GM21515 (cell line): Measurements from ENCODE around the gene CLIP1.
"Not testable (repeated sequence)": the region's sequence is repeated elsewhere in the genome, so short reads cannot be mapped to it uniquely, and the experiment has no call there.

Source experiments
- ATAC-seq: cut with Tn5 transposase; IDR thresholded peaks from one replicate; pipeline ENCODE4 v1.9.1; 2021; ENCODE audit not compliant: unreplicated experiment

Gene CLIP1

DNA sequence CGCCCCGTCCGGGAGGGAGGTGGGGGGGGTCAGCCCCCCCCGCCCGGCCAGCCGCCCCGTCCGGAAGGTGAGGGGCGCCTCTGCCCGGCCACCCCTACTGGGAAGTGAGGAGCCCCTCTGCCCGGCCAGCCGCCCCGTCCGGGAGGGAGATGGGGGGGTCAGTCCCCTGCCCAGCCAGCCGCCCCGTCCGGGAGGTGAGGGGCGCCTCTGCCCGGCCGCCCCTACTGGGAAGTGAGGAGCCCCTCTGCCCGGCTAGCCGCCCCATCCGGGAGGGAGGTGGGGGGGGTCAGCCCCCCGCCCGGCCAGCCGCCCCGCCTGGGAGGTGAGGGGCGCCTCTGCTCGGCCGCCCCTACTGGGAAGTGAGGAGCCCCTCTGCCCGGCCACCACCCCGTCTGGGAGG is 64.9 kb downstream of the CLIP1 start:
- ATAC-seq = not testable (repeated sequence)

DNA sequence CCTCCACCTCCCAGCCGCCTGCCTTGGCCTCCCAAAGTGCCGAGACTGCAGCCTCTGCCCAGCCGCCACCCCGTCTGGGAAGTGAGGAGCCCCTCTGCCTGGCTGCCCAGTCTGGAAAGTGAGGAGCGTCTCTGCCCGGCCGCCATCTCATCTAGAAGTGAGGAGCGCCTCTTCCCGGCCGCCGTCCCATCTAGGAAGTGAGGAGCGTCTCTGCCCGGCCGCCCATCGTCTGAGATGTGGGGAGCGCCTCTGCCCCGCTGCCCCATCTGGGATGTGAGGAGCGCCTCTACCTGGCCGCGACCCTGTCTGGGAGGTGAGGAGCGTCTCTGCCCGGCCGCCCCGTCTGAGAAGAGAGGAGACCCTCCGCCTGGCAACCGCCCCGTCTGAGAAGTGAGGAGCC is 65.5 kb downstream of the CLIP1 start:
- ATAC-seq = not testable (repeated sequence)

DNA sequence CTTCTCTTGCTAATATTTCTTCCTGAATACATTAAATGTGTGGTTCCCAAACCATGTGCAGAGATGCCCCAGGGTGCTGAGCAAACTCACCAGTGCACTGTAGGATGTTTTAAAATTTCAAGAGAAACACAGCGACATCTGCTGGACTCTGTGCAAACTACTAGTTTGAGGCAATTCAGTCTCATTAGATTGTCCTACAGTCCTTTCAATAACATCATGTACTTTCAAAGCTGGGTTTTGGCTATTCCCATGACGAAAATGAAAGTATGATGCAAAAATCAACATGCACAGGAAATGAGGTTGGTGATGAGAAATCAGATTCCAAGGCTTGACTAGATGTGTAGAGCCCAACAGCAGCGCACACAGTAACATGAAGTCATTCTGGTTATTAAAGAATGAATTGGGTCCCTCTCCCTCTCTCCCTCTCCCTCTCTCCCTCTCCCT is 66.3 kb downstream of the CLIP1 start:
- ATAC-seq = no peak

DNA sequence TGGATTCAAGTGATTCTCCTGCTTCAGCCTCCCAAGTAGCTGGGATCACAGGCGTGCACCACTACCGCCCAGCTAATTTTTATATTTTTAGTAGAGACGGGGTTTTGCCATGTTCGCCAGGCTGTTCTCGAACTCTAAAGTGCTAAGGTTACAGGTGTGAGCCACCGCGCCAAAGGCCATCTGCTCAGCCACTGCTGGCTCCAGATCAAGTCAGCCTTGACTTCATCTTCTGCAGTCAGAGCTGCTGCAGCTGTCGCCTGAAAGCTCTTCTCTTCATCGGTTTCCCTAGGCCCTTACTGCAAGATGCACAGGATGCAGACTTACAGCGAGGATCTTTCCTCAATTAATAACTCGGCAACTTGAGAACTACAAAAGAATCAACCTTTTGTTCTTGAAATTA is 66.8 kb downstream of the CLIP1 start:
- ATAC-seq = no peak

DNA sequence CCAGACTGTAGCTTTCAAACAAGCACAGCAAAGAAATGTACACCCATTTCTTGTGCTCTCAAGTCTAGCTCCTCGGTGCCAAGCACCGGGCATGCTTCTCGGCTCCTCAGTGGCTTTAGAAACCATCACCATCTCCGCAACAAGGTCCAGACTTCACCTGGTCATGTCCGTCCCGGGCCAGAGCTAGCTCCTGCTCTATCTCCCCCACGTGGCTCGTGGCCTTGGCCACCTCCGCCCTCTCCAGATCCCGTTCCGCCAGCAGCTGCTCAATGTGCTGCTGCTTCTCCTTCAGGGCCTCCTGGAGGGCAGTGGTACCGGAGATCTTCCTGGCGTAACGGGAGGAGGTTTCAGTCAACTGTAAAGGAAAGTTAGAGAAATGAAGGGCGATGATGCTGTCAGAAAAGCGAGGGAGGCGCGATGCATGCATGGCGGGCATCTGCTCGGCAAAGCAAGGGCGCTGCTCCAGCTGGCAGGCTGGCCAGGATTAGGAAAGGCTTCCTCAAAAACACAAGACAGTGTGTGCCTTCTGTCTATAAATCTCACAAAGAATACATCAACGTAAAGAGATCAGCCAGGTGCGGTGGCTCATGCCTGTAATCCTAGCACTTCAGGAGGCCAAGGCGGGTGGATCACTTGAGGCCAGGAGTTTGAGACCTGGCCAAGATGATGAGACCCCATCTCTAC is 67.4 kb downstream of the CLIP1 start:
- ATAC-seq = no peak

DNA sequence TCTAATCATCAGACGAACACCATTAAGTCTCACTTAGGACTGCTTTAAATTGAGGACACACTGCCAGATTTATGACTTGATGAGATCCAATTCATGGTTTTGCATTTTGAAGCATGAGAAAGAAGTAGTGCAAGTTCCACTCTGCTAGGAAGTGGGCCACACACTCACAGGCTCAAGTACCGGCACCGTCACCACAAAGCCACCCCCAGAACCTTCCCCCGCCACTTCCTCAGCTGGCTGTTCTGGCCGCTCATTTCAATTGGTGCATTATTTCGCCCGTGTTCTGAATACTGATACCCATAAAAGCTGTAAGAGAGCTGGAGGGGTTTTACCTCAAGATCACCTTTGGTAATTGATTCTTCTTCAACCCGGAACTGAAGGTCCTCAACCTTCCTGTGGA is 70.1 kb downstream of the CLIP1 start:
- no peak for ATAC-seq

DNA sequence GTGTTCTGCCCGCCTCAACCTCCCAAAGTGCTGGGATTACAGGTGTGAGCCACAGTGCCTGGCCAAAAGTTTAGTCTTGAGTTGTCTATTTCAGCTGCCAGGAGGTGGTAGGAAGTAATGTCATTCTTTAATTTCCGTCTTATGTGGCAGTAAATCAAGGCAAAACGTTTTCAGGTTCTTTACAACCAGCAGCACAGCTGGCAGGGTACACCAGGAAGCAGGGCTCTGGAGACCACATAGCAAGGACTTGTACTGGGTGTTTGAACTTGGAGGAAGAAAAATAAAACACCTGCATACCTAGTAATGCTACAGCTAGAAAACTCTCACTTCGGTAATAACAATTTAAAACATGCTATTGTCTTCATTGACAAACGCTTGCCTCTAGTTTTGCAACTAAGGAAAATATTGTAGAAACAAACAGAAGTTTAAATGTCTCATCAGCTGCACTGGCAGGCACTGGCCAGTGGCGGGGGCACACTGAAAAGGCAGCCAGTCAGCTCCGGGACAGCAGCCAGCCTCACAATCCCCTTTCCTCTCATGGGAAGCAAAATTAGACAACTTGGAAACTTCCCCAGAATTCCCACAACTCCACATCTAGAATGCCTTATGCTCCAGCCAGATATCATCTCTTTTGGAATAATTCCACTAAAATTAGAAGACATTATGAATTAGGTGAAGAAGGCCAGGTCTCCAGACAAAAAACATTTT is 72.2 kb downstream of the CLIP1 start:
- ATAC-seq = no peak

DNA sequence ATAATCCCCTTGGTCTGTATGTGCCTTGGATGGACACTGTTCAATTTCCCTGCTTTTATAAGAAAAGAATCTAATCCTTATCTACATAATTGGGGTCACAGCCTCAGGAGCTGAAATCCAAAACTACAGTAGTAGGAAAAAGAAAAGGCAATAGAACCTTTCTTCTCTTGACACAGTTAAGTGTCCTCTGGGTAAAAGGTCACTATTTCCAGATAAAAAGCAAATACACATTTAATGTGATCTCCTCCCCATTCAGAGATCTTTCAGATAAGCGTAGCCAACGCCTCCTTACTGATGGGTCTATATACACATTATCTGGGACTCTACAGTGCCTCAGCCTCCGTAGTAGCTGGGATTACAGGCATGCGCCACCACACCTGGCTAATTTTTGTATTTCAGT is 73.4 kb downstream of the CLIP1 start:
- no peak for ATAC-seq

DNA sequence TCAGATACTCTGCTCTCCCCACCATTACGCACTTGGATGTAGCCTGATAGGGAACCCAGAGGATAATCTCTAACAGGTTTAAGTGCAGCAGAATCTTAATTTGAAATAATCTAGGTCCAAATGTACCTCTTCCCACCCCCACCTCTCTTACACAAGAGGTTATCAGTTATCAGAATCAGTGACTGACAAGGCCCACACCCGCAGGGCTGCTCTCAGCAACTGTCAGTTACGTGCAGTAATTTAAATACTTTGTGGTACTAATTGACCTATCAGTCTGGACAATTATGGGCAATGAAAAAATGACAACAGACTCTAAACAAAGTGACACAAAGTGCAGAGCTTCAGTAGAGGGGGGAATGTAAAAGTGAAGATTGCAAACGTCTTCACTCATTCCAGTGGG is 74.0 kb downstream of the CLIP1 start:
- ATAC-seq = no peak

DNA sequence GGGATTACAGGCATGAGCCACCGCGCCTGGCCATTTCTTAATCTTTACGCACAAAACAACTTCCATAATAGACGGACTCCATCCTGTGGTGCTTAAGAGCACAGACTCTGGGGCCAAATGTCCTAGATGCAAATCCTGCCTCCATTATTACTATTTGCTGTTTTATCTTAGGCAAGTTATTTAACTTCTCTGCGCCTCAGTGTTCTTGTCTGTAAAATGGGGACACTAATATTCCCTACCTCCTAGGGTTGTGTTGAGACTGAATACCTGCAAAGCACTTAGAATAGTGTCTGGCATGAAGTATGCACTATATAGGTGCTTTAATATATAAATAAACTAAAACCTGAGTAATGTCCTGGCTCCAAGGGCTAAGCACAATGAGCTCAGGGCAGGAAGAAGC is 76.4 kb downstream of the CLIP1 start:
- no peak for ATAC-seq

DNA sequence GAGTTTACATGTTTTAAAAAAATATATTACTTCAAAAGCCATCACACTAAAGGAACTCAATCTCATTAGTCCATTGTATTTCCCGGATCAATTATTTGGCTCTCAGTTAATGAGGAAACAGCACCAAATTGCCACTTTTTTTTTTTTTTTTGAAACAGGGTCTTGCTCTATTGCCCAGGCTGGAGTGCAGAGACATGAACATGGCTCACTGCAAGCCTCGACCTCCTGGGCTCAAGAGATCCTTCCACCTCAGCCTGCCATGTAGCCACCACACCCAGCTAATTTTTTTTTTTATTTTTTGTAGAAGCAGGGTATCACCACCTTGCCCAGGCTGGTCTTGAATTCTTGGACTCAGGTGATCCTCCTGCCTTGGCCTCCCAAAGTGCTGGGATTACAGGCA is 77.4 kb downstream of the CLIP1 start:
- no peak for ATAC-seq

DNA sequence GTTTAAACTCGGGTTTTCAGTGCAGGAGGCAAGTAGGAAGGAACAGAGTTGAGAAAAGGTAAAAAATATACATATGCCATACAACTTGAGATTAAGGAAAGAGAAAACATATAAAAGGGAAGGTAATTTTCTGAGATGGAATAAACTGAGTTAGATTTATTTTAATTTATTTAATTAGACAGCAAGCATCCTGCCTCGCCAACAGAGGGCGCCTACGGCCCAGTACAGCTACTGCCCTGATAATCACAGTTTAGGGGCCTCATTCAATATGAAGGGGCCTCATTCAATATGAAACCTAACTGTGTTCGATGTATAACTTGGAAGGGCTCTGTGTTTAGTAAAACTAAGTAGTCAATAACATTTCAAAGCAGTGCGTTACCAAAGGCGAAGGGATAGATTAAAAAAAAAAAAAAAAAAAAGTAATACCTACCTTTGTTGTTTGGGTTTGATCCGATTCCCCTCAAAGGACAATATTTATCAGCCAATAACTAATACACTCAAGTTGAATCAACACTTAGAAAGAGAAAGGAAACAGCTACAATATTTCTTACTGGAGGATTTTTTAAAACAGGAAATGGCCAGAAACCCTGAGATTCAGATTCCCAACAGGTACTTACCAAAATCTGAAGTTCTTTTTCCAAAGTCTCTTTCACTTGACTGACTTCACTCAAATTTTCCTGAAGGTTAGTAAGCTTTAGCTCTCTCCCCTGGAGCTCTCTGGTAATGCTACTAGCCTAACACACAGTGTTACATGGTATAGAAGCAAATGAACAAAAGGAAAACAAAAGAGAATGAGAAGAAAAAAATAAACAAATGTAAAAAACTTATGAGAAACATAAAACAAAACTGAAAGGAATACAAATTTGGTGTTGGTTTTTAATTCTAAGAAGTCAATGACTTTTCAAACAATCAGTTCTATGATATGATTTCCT is 86.2 kb downstream of the CLIP1 start:
- ATAC-seq = no peak

DNA sequence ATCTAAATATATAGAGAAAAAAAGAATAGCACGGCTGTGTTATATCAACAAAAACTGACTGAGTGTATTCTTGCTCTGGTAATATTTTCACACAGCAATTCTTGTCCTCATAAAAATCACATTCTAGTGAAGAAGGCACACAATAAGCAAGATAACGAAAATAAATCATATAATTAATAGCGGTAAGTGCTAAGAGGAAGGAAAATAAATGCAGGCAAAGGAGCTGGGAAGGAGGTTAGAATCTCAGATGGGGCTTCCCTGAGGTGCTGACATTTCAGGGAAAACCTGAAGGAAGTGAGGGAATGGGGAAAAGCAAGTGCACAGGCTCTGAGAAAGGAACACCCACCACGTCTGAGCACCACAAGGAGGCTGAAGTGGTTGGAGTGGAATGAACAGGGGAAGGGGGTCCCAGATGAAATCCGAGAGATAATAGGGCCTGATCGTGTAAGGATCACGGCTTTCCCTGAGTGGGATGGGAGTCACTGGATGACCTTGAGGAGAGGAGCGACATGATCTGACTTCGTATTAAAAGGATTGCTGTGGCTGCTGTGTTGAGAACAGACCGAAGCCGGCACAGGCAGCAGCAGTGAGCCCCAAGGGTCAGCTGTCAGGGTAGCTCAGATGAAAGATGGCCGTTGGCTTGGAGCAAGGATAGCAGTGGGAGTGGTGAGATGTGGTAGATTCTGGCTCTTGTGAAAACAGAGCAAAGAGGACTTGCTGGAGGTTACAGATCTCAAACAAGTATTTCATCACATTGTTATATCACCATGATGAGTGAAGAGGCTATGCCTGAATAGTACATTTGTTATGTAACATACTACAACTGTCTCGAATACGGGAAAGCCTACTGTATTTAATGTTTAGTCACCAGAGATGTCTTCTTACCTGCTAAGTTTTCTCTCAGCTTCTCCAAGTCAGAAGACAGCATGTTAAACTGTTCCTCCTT is 89.1 kb downstream of the CLIP1 start:
- ATAC-seq = no peak

DNA sequence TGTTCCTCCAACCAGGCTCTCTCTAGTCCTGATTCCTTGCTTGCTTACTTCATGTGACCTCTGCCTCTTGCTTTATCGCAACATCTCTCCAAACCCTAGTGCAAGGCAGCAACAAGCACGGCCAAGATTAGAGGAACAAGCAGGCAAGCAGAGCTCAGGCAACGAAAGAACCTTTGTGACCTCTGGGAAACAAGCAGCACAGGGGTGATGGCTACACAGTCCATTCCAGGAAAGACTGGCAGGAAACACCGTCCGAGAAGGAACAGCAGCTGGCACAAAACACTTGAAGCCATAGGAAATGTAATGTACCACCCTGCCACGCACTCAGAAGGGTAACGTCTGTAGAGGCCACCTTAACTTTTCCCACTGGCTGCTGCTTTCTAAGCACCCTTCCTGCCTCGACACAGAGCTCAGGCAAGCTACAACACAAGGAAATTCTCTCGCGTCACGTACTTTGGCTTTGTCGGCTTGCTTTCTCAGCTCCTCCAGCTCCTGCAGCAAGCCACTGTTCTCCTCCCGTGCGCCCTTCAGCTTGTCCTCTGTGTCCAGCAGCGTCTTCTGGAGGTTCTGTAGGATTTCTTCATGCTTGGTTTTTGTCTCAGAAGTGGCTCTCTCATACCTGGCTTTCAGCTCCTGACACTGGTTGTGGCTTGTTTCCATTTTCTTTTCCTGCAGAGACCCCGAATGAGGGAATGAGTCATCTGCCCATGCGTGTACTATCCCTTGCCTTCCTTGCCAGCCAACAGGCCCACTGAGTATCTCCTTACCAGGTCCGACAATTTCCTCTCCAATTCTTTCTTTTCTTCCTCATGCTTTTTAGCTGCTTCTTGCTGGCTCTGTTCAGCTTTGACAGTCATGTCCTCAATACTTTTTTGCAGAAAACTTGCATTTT is 94.7 kb downstream of the CLIP1 start:
- ATAC-seq = no peak

DNA sequence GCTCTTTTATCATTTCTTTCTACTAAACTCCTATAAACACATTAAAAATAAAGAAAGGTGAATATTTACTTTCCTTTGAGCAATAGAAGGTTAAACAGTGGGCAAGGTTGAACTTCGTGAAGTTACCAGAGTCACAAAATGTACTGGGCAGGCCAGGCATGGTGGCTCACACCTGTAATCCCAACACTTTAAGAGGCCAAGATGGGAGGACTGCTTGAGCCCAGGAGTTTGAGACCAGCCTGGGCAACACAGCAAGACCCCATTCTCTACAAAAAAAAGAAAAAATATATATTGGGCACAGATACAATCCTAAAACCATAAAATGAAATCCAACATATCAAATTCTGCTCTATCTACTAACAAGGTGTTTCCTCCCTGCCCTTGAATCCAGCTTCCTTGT is 95.5 kb downstream of the CLIP1 start:
- ATAC-seq = no peak

DNA sequence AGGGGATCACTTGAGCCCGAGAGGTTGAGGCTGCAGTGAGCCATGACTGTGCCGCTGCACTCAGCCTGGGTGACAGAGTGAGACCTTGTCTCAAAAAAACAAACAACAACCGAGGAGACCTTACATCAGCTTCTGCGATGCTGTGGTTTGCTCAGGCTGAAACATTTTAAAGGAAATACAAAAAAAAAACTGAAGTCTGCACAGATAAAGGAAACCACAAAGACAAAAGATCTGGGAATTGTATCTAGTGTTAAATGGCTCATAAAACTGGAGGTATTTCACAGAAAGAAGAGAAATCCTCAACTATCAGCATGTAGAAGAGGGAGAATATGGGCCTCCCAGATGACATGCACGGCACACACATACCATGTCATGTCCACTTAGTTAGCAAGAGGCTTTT is 95.9 kb downstream of the CLIP1 start:
- no peak for ATAC-seq

DNA sequence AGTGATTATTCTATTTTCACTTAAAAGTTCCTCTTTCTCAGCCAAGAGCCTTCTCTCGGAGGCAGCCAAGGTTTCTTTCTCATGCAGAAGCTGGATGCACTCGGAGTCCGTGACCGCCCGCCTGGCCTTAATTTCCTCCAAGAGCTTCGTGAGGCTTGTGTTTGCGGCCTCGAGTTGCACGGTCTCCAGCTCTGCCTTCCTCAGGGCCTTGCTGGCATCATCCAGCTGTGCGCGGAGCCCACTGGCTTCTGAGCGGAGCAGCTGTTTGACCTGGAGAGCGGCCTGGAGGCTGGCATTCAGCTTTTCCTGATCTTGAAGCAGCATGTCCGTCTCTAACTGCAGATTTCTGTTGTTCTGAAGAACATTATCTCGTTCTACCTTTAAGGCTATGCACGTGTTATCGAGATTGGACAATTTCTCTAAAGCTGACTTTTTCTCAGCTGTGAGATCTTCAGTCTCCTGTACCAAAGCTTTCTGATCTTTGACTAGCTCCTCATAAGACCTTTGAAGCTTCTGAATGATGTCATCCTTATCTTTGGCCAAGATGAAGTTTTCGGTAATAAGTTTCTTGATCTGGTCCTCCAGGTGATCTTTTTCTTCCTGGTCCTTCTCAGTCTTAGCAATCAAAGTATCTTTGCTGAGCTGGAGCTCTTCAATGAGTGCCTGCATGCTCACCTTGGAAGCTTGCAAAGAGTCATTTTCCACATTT is 99.0 kb downstream of the CLIP1 start:
- ATAC-seq = no peak

DNA sequence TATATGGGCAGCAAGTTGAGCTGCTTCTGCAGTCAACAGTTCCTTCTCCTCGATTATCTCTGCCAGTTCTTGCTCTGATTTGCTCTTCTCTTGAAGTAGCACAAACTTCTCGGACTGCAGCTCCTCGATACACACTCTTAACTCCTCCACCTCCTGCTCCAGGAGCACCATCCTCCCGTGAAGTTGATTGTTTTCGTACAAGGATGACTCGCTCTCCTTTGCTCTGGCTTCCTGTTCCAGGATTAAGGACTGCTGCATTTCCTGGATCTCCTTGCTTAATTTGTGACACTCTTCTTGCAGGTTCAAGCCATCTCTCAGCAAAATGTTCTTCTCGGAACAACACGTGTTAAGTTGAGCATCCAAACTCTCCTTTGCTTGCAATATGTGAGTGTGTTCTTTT is 100.0 kb downstream of the CLIP1 start:
- ATAC-seq = no peak
